ENCODE measurements around the gene ATAD2B.

ATAD2B gene

GRCh38 chr2:23719716-23720115 is 207.2 kb downstream of the ATAD2B start:
- ChIA-PET CTCF (no interaction called here), POLR2A (no interaction called here)
- Histone ChIP-seq H3K4me3 (ENCODE audit: control insufficient read depth in 1 of 7, extremely low read depth in 1 of 7, insufficient read depth in 4 of 7, low read depth in 2 of 7, low read length in 6 of 7) (no peak overlapping the region), H3K4me1 (ENCODE audit: control extremely low read depth in 1 of 4, control insufficient read depth in 4 of 4, insufficient read depth in 4 of 4, low read length in 3 of 4) (no peaks in the 10 kb centered on the region), H3K9me3 (ENCODE audit: control extremely low read depth in 1 of 5, control insufficient read depth in 4 of 5, insufficient read depth in 2 of 5, low read depth in 1 of 5, low read length in 4 of 5) (peaks cover 4 to 32% (median 6%) of the 10 kb centered on the region in 5 experiments), H3K36me3 (ENCODE audit: control insufficient read depth in 4 of 4, insufficient read depth in 4 of 4, low read length in 3 of 4) (peaks cover 0 to 24% (median 4%) of the 10 kb centered on the region in 4 experiments), H3K27me3 (replicated peaks in 2 of 5; ENCODE audit: control insufficient read depth in 4 of 5, insufficient read depth in 5 of 5, low read length in 4 of 5) (no peaks in the 10 kb centered on the region), H3K27ac (ENCODE audit: insufficient read depth in 1 of 2, low read depth in 1 of 2, low read length in 2 of 2, poor library complexity in 1 of 2, severe bottlenecking in 2 of 2) (no peak overlapping the region)
- no peak for DNase-seq
- 97% methylated on average over 4 of the region's 5 CpGs for WGBS (ENCODE audit: insufficient coverage)

- 97% methylated on average over 2 of the region's 4 CpGs for WGBS (ENCODE audit: insufficient coverage)
- H3K9me3 ChIP-seq (ENCODE audit: control extremely low read depth in 1 of 5, control insufficient read depth in 4 of 5, insufficient read depth in 2 of 5, low read depth in 1 of 5, low read length in 4 of 5) = peaks cover 3 to 28% (median 6%) of the 10 kb centered on the region in 5 experiments
- H3K36me3 ChIP-seq (ENCODE audit: control insufficient read depth in 4 of 4, insufficient read depth in 4 of 4, low read length in 3 of 4) = peaks cover 0 to 20% (median 4%) of the 10 kb centered on the region in 4 experiments
- CTCF ChIA-PET = no interaction called here
- DNase-seq = no peak
- no peak overlapping the region for H3K4me3 ChIP-seq (ENCODE audit: control insufficient read depth in 1 of 7, extremely low read depth in 1 of 7, insufficient read depth in 4 of 7, low read depth in 2 of 7, low read length in 6 of 7)
- POLR2A ChIA-PET = no interaction called here
- no peaks in the 10 kb centered on the region for H3K4me1 ChIP-seq (ENCODE audit: control extremely low read depth in 1 of 4, control insufficient read depth in 4 of 4, insufficient read depth in 4 of 4, low read length in 3 of 4)
- no peak overlapping the region for H3K27ac ChIP-seq (ENCODE audit: insufficient read depth in 1 of 2, low read depth in 1 of 2, low read length in 2 of 2, poor library complexity in 1 of 2, severe bottlenecking in 2 of 2)
- no peaks in the 10 kb centered on the region for H3K27me3 ChIP-seq (replicated peaks in 2 of 5; ENCODE audit: control insufficient read depth in 4 of 5, insufficient read depth in 5 of 5, low read length in 4 of 5)
Measured at GRCh38 chr2:23718931-23719700, 207.8 kb downstream of the ATAD2B start.

DNA sequence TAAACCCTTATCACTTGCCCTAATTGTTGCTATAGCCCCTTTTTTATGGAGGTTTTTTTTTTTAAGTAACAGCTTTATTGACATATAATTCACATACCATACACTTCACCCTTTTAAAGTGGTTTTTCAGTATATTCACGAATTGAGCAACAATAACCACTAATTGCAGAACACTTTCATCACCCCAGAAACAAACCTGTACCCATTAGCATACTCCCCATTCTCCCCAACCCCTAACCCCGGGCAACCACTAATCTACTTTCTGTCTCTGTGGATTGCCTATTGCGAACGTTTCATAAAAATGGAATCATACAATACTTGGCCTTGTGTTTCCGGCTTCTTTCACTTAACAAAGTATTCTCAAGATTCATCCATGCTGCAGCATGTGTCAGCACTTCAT is 213.6 kb downstream of the ATAD2B start:
- no peak for DNase-seq
- 100% methylated on average over 5 of the region's 5 CpGs for WGBS (ENCODE audit: insufficient coverage)
- ChIA-PET POLR2A (no interaction called here), CTCF (no interaction called here)
- Histone ChIP-seq H3K9me3 (ENCODE audit: control extremely low read depth in 1 of 5, control insufficient read depth in 4 of 5, insufficient read depth in 2 of 5, low read depth in 1 of 5, low read length in 4 of 5) (peaks cover 0 to 2% (median 0%) of the 10 kb centered on the region in 5 experiments), H3K27ac (ENCODE audit: insufficient read depth in 1 of 2, low read depth in 1 of 2, low read length in 2 of 2, poor library complexity in 1 of 2, severe bottlenecking in 2 of 2) (no peak overlapping the region), H3K36me3 (ENCODE audit: control insufficient read depth in 4 of 4, insufficient read depth in 4 of 4, low read length in 3 of 4) (peaks cover 0 to 12% (median 7%) of the 10 kb centered on the region in 4 experiments), H3K4me3 (ENCODE audit: control insufficient read depth in 1 of 7, extremely low read depth in 1 of 7, insufficient read depth in 4 of 7, low read depth in 2 of 7, low read length in 6 of 7) (no peak overlapping the region), H3K4me1 (ENCODE audit: control extremely low read depth in 1 of 4, control insufficient read depth in 4 of 4, insufficient read depth in 4 of 4, low read length in 3 of 4) (no peaks in the 10 kb centered on the region), H3K27me3 (replicated peaks in 2 of 5; ENCODE audit: control insufficient read depth in 4 of 5, insufficient read depth in 5 of 5, low read length in 4 of 5) (no peaks in the 10 kb centered on the region)

DNA sequence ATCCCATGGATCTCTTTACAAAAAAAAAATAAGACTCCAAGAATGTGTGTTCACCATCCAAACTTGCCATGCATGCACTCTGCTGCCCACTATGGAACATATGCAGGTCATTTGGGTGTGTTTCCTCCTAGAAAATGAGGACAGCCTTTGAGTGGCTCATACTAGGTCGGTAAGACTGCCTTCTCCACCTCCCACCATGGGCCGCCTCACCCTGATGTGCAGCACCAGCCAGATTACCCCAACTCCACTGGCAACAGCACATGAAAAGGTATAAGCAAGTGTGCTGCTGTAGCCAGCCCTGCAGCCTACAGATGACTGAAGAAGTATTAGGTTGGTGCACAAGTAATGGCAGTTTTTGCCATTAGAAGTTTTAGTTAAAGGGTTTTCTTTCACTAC is 214.2 kb downstream of the ATAD2B start:
- 80% methylated on average over 1 of the region's 2 CpGs for WGBS (ENCODE audit: insufficient coverage)
- H3K9me3 ChIP-seq (ENCODE audit: control extremely low read depth in 1 of 5, control insufficient read depth in 4 of 5, insufficient read depth in 2 of 5, low read depth in 1 of 5, low read length in 4 of 5) = peaks cover 0 to 2% (median 0%) of the 10 kb centered on the region in 5 experiments
- H3K36me3 ChIP-seq (ENCODE audit: control insufficient read depth in 4 of 4, insufficient read depth in 4 of 4, low read length in 3 of 4) = peaks cover 0 to 12% (median 7%) of the 10 kb centered on the region in 4 experiments
- H3K4me3 ChIP-seq (ENCODE audit: control insufficient read depth in 1 of 7, extremely low read depth in 1 of 7, insufficient read depth in 4 of 7, low read depth in 2 of 7, low read length in 6 of 7) = no peak overlapping the region
- no peaks in the 10 kb centered on the region for H3K4me1 ChIP-seq (ENCODE audit: control extremely low read depth in 1 of 4, control insufficient read depth in 4 of 4, insufficient read depth in 4 of 4, low read length in 3 of 4)
- no peaks in the 10 kb centered on the region for H3K27me3 ChIP-seq (replicated peaks in 2 of 5; ENCODE audit: control insufficient read depth in 4 of 5, insufficient read depth in 5 of 5, low read length in 4 of 5)
- POLR2A ChIA-PET = no interaction called here
- CTCF ChIA-PET = no interaction called here
- H3K27ac ChIP-seq (ENCODE audit: insufficient read depth in 1 of 2, low read depth in 1 of 2, low read length in 2 of 2, poor library complexity in 1 of 2, severe bottlenecking in 2 of 2) = no peak overlapping the region
- no peak for DNase-seq

DNA sequence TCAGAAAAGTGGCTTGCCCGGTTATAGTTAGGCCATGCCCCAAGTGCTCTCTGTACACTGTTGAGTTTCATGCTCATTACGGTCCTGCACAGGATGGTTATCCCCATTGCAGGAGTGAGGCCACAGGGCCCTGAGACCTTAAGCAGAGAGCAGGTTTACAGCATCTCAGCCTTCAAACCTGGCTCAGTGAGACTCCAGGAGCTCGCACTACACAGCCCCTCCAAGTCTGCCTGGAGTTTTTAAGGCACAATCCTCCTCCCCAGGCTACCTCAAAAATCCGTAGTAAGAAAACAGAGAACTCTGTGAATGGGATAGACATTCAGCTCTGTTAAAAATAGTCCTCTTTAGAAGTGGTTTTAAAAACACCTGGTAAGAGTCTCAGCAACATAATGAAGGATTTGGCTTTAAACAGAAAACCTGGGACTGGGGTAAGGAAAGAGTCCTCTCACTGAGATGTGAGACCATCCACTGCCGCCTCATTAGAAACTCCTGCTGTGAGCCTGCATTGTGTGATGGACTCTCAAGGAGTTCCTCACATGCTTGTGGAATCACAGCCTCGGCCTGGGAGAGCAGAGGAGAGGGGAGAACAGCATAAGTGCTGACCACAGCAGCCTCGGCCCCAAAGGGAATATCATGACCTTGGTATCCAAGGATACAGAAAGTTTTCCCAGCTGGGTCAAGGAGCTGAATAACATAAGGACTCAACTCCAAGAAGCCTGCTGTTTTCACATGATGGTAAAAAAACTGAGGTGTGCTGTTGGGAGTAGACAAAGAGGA is 214.8 kb downstream of the ATAD2B start:
- POLR2A ChIA-PET = no interaction called here
- Histone ChIP-seq H3K27ac (ENCODE audit: insufficient read depth in 1 of 2, low read depth in 1 of 2, low read length in 2 of 2, poor library complexity in 1 of 2, severe bottlenecking in 2 of 2) (no peak overlapping the region), H3K9me3 (ENCODE audit: control extremely low read depth in 1 of 5, control insufficient read depth in 4 of 5, insufficient read depth in 2 of 5, low read depth in 1 of 5, low read length in 4 of 5) (peaks cover 0 to 2% (median 0%) of the 10 kb centered on the region in 5 experiments), H3K4me1 (ENCODE audit: control extremely low read depth in 1 of 4, control insufficient read depth in 4 of 4, insufficient read depth in 4 of 4, low read length in 3 of 4) (no peaks in the 10 kb centered on the region), H3K27me3 (replicated peaks in 2 of 5; ENCODE audit: control insufficient read depth in 4 of 5, insufficient read depth in 5 of 5, low read length in 4 of 5) (no peaks in the 10 kb centered on the region), H3K4me3 (ENCODE audit: control insufficient read depth in 1 of 7, extremely low read depth in 1 of 7, insufficient read depth in 4 of 7, low read depth in 2 of 7, low read length in 6 of 7) (no peak overlapping the region), H3K36me3 (ENCODE audit: control insufficient read depth in 4 of 4, insufficient read depth in 4 of 4, low read length in 3 of 4) (peaks cover 0 to 12% (median 7%) of the 10 kb centered on the region in 4 experiments)
- DNase-seq = no peak
- 93% methylated on average over 5 of the region's 7 CpGs for WGBS (ENCODE audit: insufficient coverage)
- CTCF ChIA-PET = no interaction called here

- peaks cover 0 to 2% (median 0%) of the 10 kb centered on the region in 5 experiments for H3K9me3 ChIP-seq (ENCODE audit: control extremely low read depth in 1 of 5, control insufficient read depth in 4 of 5, insufficient read depth in 2 of 5, low read depth in 1 of 5, low read length in 4 of 5)
- CTCF ChIA-PET = interaction anchor here (1.1 kb wide), 1 partner anchor 13 kb away, joined by 3 read pairs; no protein-coding TSS in a partner anchor
- POLR2A ChIA-PET = no interaction called here
- no peaks in the 10 kb centered on the region for H3K27me3 ChIP-seq (replicated peaks in 2 of 5; ENCODE audit: control insufficient read depth in 4 of 5, insufficient read depth in 5 of 5, low read length in 4 of 5)
- no peak overlapping the region for H3K4me3 ChIP-seq (ENCODE audit: control insufficient read depth in 1 of 7, extremely low read depth in 1 of 7, insufficient read depth in 4 of 7, low read depth in 2 of 7, low read length in 6 of 7)
- no peak overlapping the region for H3K27ac ChIP-seq (ENCODE audit: insufficient read depth in 1 of 2, low read depth in 1 of 2, low read length in 2 of 2, poor library complexity in 1 of 2, severe bottlenecking in 2 of 2)
- H3K36me3 ChIP-seq (ENCODE audit: control insufficient read depth in 4 of 4, insufficient read depth in 4 of 4, low read length in 3 of 4) = peaks cover 2 to 13% (median 7%) of the 10 kb centered on the region in 4 experiments
- no peaks in the 10 kb centered on the region for H3K4me1 ChIP-seq (ENCODE audit: control extremely low read depth in 1 of 4, control insufficient read depth in 4 of 4, insufficient read depth in 4 of 4, low read length in 3 of 4)
- no peak for DNase-seq
- WGBS (ENCODE audit: insufficient coverage) = 100% methylated on average over 5 of the region's 8 CpGs
Measured at GRCh38 chr2:23709311-23709710, 217.6 kb downstream of the ATAD2B start.

DNA sequence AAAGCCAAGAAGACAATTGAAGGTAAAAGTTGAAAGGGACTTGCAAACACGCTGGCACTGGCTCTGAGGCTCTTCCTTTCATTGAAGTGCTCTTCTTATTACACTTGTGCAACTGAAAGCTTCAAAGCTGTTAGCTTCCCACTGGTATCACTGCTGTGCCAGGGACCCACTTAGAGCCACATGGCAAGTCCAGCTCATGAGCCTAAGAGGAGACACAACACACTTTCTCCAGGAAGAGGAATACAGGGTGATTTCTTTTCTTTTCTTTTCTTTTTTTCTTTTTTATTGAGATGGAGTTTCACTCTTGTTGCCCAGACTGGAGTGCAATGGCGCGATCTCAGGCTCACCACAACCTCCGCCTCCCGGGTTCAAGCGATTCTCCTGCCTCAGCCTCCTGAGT is 218.2 kb downstream of the ATAD2B start:
- POLR2A ChIA-PET = interaction anchor here (0.7 kb wide), 1 partner anchor 48 kb away, joined by 3 read pairs; no protein-coding TSS in a partner anchor
- Histone ChIP-seq H3K4me1 (ENCODE audit: control extremely low read depth in 1 of 4, control insufficient read depth in 4 of 4, insufficient read depth in 4 of 4, low read length in 3 of 4) (peaks cover 0 to 4% (median 0%) of the 10 kb centered on the region in 4 experiments), H3K27ac (ENCODE audit: insufficient read depth in 1 of 2, low read depth in 1 of 2, low read length in 2 of 2, poor library complexity in 1 of 2, severe bottlenecking in 2 of 2) (no peak overlapping the region), H3K9me3 (ENCODE audit: control extremely low read depth in 1 of 5, control insufficient read depth in 4 of 5, insufficient read depth in 2 of 5, low read depth in 1 of 5, low read length in 4 of 5) (peaks cover 0 to 2% (median 0%) of the 10 kb centered on the region in 5 experiments), H3K4me3 (ENCODE audit: control insufficient read depth in 1 of 7, extremely low read depth in 1 of 7, insufficient read depth in 4 of 7, low read depth in 2 of 7, low read length in 6 of 7) (no peak overlapping the region), H3K27me3 (replicated peaks in 2 of 5; ENCODE audit: control insufficient read depth in 4 of 5, insufficient read depth in 5 of 5, low read length in 4 of 5) (no peaks in the 10 kb centered on the region), H3K36me3 (ENCODE audit: control insufficient read depth in 4 of 4, insufficient read depth in 4 of 4, low read length in 3 of 4) (peaks cover 2 to 13% (median 9%) of the 10 kb centered on the region in 4 experiments)
- WGBS (ENCODE audit: insufficient coverage) = 100% methylated on average over 5 of the region's 6 CpGs
- CTCF ChIA-PET = interaction anchor here (1.1 kb wide), 1 partner anchor 13 kb away, joined by 3 read pairs; no protein-coding TSS in a partner anchor
- DNase-seq = no peak
